NCI-H2107 treated with DMSO at 0.1 percent for 48 hours (cell line): ENCODE data around the gene PRSS12.
"Not testable (repeated sequence)": the region's sequence is repeated elsewhere in the genome, so short reads cannot be mapped to it uniquely, and the experiment has no call there.

Source experiments
- DNase-seq: peaks from one replicate; lab custom pipeline; 2025; ENCODE audit not compliant: unreplicated experiment; lab: John Stamatoyannopoulos, UW

Gene PRSS12

GRCh38 chr4:118352843-118353533, at the start of gene PRSS12:
Gene PRSS12 (minus strand): TSS chr4:118353003. CDS start chr4:118352720, 283 bp downstream.
- no peak for DNase-seq

- DNase-seq = no peak
Observed at GRCh38 chr4:118400356-118400755, 47.6 kb upstream of the PRSS12 start.

- DNase-seq = not testable (repeated sequence)
Observed at GRCh38 chr4:118399883-118400282, 47.1 kb upstream of the PRSS12 start.

DNA sequence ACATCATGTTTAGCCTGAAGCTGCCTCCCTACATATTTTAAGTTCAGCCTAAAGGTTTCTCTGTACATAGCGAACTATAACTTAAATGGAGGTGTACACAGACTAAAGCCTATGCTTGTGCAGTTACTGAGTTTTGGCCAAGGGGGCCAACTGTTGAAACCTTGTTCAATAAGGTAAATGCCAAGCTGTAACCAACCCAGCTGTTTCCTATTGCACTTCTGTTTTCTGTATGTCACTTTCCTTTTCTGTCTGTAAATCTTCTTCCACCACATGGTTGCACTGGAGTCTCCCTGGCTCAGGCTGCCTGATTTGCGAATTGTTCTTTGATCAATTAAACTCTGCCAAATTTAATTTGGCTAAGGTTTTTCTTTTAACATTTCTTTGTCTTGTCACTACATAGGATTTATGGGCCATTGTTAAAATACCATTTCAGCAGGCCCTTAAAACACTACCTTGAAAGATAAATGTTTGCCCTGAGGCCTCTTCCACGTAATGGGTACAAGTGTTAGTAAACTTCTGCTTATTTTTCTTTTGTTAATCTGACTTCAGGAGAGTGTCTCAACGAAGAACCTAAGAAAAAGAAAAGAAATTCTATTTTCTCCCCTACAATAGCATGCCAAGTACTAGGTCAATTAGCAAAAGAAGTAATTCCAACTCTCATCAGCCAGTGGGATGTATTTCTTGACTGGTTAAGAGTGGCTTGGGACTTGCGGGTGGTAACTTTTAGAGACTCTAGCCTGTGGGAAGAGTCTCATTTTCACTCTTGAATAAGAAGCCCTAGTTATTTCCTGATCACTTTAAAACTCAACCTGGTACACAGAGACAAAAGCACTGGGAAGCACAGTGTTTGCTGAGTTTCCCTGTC, 45.7 kb upstream of the PRSS12 start:
- no peak for DNase-seq

DNA sequence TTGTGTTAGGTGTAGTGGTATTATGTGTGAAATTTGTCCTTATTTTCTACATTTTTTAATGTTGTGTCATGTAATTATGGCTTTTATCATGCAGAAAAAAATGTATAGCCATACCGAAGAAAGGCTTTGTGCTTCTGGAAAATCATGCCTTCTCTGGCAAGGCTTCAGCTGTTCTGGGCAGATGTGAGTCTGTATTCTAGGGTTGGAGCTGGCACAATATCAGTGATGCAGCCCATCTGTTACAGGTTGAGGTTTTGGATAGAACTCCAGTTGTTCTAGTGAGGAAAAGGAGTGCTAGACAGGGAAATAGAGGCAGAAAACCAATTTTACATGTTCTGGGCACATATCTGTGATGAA, 44.8 kb upstream of the PRSS12 start:
- DNase-seq = no peak

GRCh38 chr4:118396881-118397622, 44.2 kb upstream of the PRSS12 start:
- DNase-seq = no peak

DNA sequence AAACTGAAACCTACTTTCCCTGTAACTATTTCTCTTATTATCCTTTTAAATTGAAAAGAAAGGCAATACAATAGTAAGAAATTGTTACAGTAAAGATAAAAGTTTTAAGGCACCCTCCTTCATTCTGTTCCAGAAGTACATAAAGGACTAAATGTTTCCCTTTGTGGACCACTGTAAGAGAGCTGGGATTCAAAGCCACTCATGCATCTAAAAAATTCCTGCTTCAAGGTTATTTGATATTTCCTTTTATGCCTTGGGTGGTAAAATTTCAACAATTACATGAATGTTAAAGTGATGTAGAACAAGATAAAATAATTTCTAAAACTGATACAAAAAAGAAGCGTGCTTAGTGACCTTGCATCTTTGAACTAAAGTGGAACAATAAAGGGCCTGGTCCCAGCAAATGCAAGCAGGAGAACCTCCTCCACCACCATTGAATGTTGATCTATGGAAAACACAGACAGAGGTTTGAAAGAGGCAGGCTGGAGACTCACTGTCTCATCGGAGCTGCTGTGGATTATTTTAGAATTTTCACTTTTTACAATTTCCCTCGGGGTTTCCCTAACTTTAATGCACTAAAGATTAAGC, 42.3 kb upstream of the PRSS12 start:
- no peak for DNase-seq

DNA sequence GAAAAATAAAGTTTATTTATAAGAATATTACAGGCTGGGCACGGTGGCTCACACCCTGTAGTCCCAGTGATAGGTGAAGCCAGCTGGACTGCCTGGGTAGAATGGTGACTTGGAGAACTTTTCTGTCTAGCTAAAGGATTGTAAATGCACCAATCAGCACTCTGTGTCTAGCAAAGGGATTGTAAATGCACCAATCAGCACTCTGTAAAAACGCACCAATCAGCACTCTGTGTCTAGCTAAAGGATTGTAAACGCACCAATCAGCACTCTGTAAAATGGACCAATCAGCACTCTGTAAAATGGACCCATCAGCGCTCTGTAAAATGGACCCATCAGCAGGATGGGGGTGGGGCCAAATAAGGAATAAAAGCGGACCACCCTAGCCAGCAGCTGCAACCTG, 39.7 kb upstream of the PRSS12 start:
- DNase-seq = not testable (repeated sequence)

GRCh38 chr4:118390121-118390520, 37.3 kb upstream of the PRSS12 start:
- no peak for DNase-seq

GRCh38 chr4:118389721-118390120, 36.9 kb upstream of the PRSS12 start:
- DNase-seq = no peak

- DNase-seq = no peak
Observed at GRCh38 chr4:118388606-118389005, 35.8 kb upstream of the PRSS12 start.

GRCh38 chr4:118381902-118382301, 29.1 kb upstream of the PRSS12 start:
- no peak for DNase-seq

- DNase-seq = no peak
Observed at GRCh38 chr4:118373614-118374255, 20.9 kb upstream of the PRSS12 start.

GRCh38 chr4:118372251-118372650, 19.4 kb upstream of the PRSS12 start:
- no peak for DNase-seq

- DNase-seq = no peak
Observed at GRCh38 chr4:118369231-118369630, 16.4 kb upstream of the PRSS12 start.

DNA sequence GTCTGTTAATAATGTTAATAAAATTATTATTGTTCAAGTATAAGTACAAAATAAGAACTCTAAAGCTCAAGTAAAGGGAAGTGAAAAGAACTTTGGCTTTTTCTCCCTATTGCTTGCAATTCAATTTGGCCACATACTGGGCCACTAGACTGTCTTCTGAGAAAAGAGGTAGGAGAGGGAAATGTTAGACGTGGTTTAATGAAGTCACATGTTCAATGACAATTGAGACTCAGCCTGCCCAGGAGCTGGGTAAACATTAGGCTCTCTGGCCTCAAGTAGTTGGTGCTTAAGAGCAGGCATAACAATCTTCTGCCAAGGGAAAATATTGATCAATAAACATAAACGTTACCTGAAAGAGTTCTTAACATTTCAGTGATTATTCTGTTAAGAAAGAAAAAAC, 15.1 kb upstream of the PRSS12 start:
- DNase-seq = peak; percentile 50

- DNase-seq = no peak
Observed at GRCh38 chr4:118367361-118367760, 14.6 kb upstream of the PRSS12 start.

DNA sequence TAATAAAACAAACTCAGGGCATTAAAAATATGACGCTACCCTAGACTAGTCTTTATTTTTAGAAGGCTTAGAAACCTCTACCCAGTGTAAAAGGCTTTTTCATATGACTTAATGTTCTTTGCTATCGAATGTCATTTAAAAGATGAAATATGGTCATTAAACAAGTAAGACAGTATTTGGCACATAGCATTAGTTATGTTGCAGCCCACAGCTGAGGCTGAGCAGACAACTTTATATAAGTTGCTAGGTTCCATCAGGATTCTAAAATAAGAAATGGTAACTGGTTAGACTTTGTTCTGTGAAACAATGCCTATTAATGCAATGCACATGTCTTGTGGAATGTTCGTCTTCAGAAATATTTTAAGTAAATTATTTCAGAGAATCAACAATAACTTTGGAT, 10.4 kb upstream of the PRSS12 start:
- DNase-seq = no peak

GRCh38 chr4:118361192-118361591, 8.4 kb upstream of the PRSS12 start:
- DNase-seq = no peak

DNA sequence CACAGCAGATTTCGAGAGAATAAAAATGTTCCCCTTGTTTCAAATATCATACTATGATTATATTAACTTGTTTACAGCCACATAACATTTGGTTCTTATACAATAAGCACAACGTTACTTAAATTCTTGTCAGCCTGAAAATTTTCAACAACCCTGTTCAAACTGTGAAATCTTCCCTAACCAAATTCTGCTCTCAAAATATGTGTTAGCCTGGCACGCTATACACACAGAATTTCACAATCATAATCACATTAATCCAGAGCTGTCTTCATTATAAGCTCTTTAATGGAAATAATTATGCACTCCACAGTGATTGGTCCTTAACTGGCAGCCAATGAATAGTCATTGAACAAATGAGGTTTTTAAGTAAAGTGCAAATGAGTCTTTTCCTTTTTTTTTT, 7.3 kb upstream of the PRSS12 start:
- no peak for DNase-seq

DNA sequence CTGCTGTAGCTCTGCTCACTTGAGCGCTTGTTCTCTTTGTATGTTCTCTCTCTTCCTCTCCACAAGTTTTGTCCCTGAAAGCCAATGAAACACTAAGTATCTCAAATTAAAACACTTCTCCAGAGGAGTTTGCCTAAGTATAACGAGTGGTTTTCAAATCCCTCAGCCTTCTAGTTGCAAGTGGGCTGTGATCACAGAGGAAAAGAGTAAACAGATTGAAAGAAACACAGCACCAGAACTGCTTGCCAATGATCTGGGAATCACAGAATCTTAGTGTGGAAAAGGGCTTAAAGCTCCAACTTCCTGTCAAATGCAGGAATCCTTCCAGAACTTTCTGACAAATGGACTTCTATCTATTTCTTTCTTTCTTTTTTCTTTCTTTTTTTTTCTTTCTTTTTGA, 4.8 kb upstream of the PRSS12 start:
- DNase-seq = no peak
